Esophagus squamous epithelium (tissue), 4 donors: Measurements from ENCODE around the gene SOWAHB.

Experiments
- CTCF ChIP-seq, 6 experiments: fragments of 450-650 bp in 4 of 6; fragments of 200-600 bp in 2 of 6; sonication (generic) in 2 of 6; IDR thresholded peaks; one replicate each; pipeline ENCODE4 v1.5.1; 2016 to 2019; ENCODE audit warnings: antibody characterized with exemption in 6 of 6, mild to moderate bottlenecking in 4 of 6, moderate library complexity in 4 of 6
- POLR2A ChIP-seq, 4 donors: fragments of 450-650 bp; IDR thresholded peaks; one replicate each; pipeline ENCODE4 v1.6.1; 2017; ENCODE audit warnings: antibody characterized with exemption in 4 of 4, mild to moderate bottlenecking in 4 of 4, moderate library complexity in 3 of 4

DNA sequence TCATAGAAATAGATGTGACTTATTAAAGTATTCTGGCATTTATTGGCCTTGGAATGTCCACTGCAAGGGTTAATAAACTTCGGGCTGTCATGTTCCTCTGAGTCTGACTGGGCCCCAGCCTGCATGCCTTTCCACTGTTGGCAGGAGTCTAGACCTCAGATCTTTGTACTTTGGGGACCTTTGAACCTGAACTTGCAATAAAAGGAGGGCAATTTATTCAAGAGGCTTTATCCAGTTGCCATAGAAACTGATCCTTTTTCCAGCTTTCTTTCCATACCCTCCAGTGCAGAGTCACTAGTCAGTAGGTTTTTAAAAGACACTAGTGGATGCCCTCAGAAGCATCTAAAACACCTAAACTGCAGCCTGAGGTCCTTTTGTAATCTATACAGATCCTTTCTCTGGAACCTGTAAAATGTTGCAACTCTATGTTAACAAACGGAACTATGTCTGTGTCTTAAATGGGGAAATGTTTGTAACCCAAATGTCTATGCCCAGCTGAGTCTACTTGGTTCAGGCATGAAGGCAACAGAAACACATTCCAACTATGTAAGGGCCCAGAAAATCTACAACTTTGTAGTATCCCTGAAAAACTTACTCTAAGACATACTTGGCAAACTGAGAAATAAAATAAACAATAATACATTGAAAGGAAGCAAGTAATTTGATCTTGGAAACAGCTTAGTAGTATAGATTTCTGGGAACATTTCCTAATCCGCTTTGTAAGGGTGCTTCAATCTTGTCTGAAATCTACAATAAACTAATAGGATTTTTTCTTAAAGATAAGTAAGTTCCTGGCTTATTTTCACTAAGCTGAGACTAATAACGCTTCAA lies 41.5 kb downstream of the SOWAHB start:
- no peak for TF ChIP-seq CTCF (IDR thresholded peaks at IDR 0.05)
- TF ChIP-seq POLR2A (IDR thresholded peaks at IDR 0.05) = no peak
